Astrocyte of the spinal cord (primary cell): Measurements from ENCODE around the gene MSI2.

Source experiments
- DNase-seq: peaks from one replicate; pipeline ENCODE4 v3.0.0; 2011; ENCODE audit warnings: low read depth, low spot score
- H3K4me3 ChIP-seq: 2 replicates; pipeline ENCODE4 v1.5.1; 2011; ENCODE audit warnings: low read depth, mild to moderate bottlenecking, low read length, moderate library complexity
- CTCF ChIP-seq: IDR thresholded peaks from 2 replicates; pipeline ENCODE4 v1.5.1; 2012; ENCODE audit warnings: low read depth, mild to moderate bottlenecking, low read length, inconsistent platforms
- in situ Hi-C: cut with HindIII; loops from 2 replicates; pipeline ENCODE4 v1.10.0; 2017; ENCODE audit warnings: low sequenced_read_pairs

MSI2 gene

GRCh38 chr17:57550668-57551315 is 294.5 kb downstream of the MSI2 start:
- in situ Hi-C loops: no loop called here

GRCh38 chr17:57551321-57552079 is 295.2 kb downstream of the MSI2 start:
- DNase-seq: no peak

More at GRCh38 chr17:57550668-57551315, 294.5 kb downstream of the MSI2 start:
- no peak overlapping the region for H3K4me3 ChIP-seq
- TF ChIP-seq CTCF: no peak
- DNase-seq: no peak

GRCh38 chr17:57552114-57552624 is 295.8 kb downstream of the MSI2 start:
- peak; percentile 57 for DNase-seq
- no peak overlapping the region for H3K4me3 ChIP-seq
- in situ Hi-C loops: no loop called here
- TF ChIP-seq CTCF: peak; percentile 83

More at GRCh38 chr17:57551321-57552079, 295.2 kb downstream of the MSI2 start:
- H3K4me3 ChIP-seq: no peak overlapping the region
- no peak for TF ChIP-seq CTCF
- in situ Hi-C loops: no loop called here

GRCh38 chr17:57553526-57553925 is 297.2 kb downstream of the MSI2 start:
- peak; percentile 70 for DNase-seq
- in situ Hi-C loops: no loop called here
- no peak for TF ChIP-seq CTCF
- no peak overlapping the region for H3K4me3 ChIP-seq

GRCh38 chr17:57553991-57554825 is 297.9 kb downstream of the MSI2 start:
- TF ChIP-seq CTCF: no peak
- no peak overlapping the region for H3K4me3 ChIP-seq
- in situ Hi-C loops: no loop called here

GRCh38 chr17:57554826-57555635 is 298.7 kb downstream of the MSI2 start:
- H3K4me3 ChIP-seq: no peak overlapping the region
- in situ Hi-C loops: no loop called here
- no peak for DNase-seq
- no peak for TF ChIP-seq CTCF

More at GRCh38 chr17:57553991-57554825, 297.9 kb downstream of the MSI2 start:
- DNase-seq: peak; percentile 76
